SK-N-SH treated with all-trans-retinoic acid at 6 μM for 48 hours (cell line): ENCODE results near the gene ASTN2.

Experiments
- CREB5 ChIP-seq: fragments of 250-450 bp; sonication (Bioruptor Pico); IDR thresholded peaks from 2 replicates; pipeline ENCODE4 v1.5.1; 2020; ENCODE audit warnings: low read depth, mild to moderate bottlenecking, moderate library complexity
- POU6F1 ChIP-seq: fragments of 250-450 bp; sonication (Bioruptor Pico); IDR thresholded peaks from 2 replicates; pipeline ENCODE4 v1.8.0; 2021; ENCODE audit warnings: low read depth, mild to moderate bottlenecking, moderate library complexity, borderline replicate concordance
- TCF4 ChIP-seq: fragments of 250-450 bp; sonication (Bioruptor Pico); IDR thresholded peaks from 2 replicates; pipeline ENCODE4 v1.8.0; 2021; ENCODE audit warnings: mild to moderate bottlenecking, moderate library complexity, borderline replicate concordance

DNA sequence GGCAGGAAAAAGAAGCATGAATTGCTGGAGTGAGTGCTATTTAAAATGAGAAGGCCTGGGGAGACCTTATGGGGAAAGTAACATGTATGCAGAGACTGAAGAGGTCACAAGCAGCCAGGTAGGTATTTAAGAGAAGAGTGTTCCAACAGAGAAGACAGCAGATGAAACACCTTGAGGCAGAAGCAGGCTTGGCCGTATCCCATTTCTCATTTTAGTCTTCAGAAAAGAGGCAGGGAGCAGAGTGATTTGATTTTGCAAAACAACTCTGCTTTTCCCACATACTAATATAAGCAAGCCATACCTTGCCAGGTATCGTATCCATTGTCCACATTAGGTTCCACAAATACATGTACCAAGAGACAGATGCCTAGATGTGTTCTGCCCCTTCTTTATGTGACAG lies 244.3 kb downstream of the ASTN2 start:
- TF ChIP-seq CREB5 (CRISPR knock-in tag), result no peak
- TF ChIP-seq TCF4 (CRISPR knock-in tag), result no peak
- no peak for TF ChIP-seq POU6F1 (CRISPR knock-in tag)
